HG03095 (cell line): ENCODE results near the gene MAGIX.
"Not testable (repeated sequence)": the region's sequence is repeated elsewhere in the genome, so short reads cannot be mapped to it uniquely, and the experiment has no call there.

Source experiments
- ATAC-seq: cut with Tn5 transposase; IDR thresholded peaks from one replicate; pipeline ENCODE4 v1.9.1; 2021; ENCODE audit warnings: moderate library complexity; ENCODE audit not compliant: unreplicated experiment

MAGIX gene

DNA sequence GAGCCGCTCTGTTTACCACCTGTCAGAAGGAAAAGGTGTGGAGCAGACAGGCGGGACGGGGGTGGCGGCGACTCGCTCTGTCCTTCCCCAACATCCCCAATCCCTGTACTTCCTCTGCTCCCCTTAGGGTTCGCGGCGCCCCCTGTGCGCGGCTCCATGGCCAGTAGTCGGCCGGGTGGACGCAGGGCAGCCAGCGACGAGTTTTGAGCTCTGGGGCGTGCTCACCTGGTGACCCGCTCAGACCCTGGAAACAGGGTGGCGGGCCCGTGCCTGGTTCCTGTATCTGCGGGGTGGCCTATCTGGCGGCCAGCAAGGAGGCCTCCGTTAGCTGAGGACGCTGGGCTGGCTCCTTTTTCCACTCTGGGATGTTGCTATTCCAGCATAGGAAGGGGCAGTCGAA, 5.4 kb upstream of the MAGIX start:
- no peak for ATAC-seq

- no peak for ATAC-seq
Observed at GRCh38 chrX:49160908-49161307, 1.6 kb upstream of the MAGIX start.

DNA sequence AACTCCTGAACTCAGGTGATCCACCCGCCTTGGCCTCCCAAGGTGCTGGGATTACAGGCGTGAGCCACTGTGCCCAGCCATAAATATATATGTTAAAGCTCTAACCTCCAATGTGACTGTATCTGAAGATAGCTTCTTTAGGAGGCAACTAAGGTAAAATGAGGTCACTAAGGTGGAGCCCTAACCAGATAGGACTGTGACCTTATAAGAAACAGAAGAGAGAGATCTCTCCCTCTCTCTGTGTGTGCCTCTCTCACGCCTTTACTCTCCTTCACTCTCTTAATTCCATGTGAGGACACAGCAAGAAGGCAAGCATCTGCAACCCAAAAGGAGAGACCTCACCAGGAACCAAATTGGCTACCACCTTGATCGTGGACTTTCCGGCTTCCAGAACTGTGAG, 926 bp upstream of the MAGIX start:
- no peak for ATAC-seq

DNA sequence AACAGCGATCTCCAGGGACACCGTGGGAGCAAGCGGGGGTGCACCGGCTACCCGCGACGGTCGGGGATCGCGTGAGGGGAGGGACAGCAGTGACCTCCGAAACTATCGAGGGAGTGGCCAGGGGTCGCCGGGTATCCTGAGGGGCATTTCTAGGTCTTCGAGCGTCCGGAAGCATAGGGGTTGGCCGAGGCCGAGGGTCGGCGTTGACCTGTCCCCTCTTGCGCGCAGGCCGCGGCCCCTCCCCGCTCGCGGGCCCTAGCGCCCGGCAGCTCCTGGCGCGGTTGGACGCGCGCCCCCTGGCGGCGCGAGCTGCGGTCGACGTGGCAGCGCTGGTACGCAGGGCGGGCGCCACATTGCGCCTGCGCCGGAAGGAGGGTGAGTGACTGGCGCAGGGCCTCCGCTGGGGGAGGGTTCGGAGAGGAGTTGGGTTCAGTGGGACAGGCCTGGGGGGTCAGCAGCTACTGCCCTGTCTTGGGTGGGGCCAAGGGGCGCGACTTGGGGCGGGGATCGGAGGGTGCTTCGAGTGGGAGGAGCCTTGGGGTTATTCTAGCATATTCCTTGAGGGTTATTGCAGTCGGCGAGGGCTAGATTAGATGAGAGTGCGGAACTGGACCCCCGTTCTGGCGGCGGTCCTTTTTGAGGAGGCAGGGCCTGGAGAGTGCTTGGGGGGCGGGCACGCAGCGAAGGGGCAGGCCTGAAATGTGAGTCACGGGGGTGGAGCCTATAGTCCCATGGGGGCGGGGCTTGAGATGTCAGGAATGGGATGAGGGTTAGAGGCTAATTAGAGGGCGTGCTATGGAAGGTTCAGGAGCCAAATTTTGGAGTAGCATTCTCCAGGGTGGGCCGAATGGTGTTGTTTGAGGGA, 1.2 kb downstream of the MAGIX start:
- peak; percentile 39 for ATAC-seq

DNA sequence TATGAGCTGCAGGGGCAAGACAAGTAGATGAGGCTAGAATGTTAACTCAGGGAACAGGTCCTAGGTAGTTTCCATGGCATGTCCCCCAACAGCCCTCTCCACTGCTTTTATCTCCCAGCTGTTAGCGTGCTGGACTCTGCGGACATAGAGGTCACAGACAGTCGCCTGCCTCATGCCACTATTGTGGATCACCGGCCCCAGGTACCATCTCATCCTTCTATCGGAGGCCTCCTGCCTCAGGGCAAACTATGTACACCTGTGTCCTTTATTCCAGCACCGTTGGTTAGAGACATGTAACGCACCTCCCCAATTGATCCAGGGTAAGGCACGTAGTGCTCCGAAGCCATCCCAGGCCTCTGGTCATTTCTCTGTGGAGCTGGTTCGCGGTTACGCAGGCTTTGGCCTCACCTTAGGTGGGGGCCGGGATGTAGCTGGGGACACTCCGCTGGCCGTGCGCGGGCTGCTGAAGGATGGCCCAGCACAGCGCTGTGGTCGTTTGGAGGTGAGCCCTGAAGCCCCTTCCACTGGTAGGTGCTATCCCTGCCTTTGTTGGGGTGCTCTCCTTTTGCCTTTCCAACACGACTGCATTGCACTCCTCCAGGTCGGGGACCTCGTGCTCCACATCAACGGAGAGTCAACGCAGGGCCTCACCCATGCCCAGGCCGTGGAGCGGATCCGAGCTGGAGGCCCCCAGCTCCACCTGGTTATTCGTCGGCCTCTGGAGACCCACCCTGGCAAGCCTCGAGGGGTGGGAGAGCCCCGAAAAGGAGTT, 2.2 kb downstream of the MAGIX start:
- ATAC-seq = no peak

DNA sequence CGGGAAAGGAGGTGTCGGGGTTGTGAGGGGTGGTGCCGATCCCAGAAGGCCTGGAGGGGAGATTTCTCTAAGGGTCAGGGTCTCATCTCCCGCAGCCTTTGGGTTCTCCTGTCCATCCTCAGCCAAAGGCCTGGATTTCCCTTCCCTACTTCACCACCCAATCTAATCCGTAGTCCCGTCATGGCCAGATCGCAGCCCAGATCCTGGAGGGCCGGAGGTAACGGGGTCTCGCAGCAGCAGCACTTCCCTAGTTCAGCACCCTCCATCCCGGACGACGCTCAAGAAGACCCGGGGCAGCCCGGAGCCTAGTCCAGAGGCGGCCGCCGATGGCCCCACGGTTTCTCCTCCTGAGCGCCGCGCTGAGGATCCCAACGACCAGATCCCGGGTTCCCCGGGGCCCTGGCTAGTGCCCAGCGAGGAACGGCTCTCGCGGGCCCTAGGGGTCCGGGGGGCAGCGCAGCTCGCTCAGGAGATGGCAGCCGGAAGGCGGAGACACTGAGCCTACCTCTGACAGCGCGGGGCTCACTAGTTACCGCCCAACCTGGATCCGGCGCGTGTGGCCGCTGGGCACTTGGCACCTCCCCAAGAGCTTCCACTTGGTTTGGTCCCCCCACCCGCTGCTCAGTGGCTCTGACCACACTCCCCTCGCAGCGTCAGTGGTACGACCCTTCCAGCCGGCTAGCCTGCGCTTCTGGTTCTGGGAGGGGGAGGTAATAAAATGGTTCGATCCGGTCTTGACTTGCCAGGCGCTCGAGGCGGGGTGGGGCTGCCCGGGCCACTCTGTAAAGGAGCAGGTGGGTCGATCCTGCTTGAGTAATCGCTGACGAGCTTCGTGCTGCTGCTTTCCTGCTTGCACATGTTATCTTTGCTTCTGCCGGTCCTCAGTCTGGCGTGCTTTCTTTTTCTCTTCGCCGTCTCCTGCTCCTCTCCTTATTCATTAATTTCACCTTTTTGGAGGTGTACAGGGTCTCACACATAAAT, 3.6 kb downstream of the MAGIX start:
- no peak for ATAC-seq

- no peak for ATAC-seq
Observed at GRCh38 chrX:49166914-49167739, 4.6 kb downstream of the MAGIX start.

- no peak for ATAC-seq
Observed at GRCh38 chrX:49167740-49168108, 5.2 kb downstream of the MAGIX start.

- peak; percentile 36 for ATAC-seq
Observed at GRCh38 chrX:49171752-49172279, 9.3 kb downstream of the MAGIX start, which contains the start of gene PLP2. Gene PLP2 (plus strand): TSS chrX:49171898. CDS start chrX:49172001, 103 bp downstream.

DNA sequence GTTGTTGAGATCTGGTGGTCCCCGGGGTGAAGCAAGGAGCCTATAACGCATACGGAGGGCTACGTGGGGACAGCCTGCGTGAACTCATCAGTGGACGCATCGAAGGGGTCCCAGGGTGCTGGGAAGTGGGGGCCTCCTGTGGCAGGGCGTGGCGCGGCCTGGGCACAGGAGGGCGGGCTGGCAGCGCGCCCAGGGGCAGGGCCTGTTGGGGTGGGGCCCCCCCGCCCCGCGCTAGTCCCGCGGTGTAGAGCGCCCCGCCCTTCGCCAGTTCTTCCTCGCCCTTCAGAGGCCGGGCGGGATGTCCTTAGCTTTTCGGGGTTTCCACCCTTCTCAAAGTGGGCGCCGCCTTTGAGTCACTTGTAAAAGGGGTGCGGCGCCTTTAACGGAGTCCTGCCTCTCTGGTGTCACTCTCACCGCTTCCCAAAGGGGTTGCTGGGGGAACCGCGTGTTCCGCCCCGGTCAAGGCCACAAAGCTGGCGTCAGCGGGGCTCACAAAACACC, 9.8 kb downstream of the MAGIX start:
- peak; percentile 67 for ATAC-seq

DNA sequence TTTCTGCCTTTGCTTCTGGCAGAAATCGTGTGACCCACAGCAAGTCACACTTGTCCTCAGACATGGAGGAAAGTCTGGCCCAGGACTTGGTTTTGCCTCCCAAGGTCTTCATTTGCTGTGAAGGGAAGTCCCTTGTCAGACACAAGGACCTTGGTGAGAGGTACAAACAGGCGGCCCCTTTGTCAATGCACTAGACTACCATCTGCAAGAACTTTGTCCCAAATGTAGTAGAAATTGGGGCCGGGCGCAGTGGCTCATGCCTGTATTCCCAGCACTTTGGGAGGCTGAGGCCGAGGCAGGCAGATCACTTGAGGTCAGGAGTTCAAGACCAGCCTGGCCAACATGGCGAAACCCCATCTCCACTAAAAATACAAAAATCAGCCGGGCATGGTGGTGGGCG, 11.0 kb downstream of the MAGIX start:
- not testable (repeated sequence) for ATAC-seq

DNA sequence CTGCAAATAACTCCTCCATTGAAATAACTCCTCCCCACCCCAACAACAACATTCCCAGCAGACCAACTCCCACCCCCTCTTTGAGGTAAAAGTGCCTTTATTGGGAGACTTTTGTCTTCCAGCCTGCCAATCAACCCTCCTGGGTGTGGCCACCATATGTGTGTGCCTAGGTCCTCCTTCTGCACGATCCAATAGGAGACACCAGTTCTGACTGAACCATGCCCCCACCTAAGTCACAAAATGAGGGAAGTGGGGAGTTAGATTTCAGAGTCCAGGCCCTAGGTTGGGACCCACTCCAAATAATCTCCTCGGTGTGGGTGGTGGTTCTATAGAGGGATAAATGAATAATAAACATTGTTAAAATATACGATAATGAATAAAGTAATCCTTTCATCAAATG, 12.2 kb downstream of the MAGIX start:
- ATAC-seq = no peak

- ATAC-seq = no peak
Observed at GRCh38 chrX:49175435-49176274, 13.1 kb downstream of the MAGIX start.

- no peak for ATAC-seq
Observed at GRCh38 chrX:49176421-49177326, 14.1 kb downstream of the MAGIX start.

DNA sequence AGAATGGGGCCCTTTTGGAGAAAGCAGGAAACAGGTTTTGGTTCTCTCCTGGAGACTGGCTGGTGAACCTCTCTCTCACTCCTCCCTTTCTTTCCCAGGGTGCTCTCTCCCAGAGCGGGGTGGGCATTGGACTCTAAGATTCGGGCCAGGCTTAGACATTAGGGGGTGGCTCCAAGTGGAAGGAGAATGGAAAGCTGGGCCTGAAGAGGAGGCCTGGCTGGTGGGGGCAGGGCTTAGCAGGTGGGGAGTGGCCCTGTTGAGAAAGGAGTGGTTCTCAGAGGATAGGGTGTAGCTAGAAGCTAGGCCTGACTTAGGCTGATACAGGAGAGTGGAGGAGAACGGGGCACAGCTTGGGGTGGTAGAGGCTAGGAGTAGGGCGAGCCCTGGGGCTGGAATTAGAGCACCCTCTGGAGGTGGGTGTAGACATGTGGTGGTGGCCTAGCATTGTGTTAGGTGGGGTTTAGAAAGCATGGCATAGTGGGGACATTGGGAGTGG, 14.8 kb downstream of the MAGIX start:
- no peak for ATAC-seq

DNA sequence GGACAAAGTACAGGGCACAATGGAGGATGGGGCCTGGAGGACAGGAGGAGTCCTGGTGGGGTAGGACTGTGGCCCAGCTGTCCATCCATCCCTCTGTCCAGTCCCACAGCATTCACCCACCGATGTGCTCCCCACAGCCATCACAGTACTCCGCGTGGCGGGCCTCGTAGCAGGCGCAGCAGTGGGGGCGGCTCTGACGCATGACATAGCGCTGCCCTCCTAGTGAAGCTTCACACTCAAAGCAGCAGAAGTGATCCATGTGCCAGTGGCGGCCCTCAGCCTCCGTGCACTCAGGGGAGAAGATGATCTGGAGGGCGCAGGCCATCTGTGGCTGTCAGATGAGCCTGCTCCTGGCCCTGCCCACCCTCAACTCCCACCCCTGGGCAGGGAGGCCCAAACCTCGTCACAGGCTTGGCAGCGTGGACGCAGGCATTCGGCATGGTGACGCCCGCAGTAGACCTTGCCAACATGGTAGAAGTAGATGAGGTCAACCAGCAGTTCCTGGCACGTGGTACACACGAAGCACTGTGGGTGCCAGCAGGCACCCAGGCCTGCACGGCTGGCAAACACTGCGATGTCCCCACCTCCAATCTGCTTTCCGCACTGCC, 15.4 kb downstream of the MAGIX start:
- no peak for ATAC-seq

DNA sequence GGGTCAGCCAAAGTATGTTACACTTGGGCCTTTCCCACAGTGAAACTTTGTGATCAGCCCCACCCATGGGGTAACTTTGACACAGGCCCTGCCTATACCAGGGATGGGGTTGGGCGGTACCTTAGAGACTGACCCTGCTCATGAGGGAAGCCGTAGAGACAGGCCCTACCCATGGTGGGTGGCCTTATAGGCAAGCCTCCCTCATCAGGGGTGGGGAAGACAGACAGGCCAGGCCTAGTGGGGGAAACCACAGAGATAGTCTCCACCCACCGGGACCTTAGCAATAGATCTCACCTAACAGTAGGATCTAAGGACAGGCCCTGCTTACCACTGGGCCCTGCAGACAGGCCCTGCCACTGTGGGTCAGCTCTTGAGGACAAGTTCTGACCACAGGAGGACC, 16.0 kb downstream of the MAGIX start:
- ATAC-seq = no peak
